Measurements from ENCODE around the gene XCL2. TPM values are rescaled to one million over a fixed set of nuclear protein-coding genes. Genes with fewer than 3 reads are reported as not detected.

The XCL2 gene
- total RNA-seq, 1 experiment from 2014 or later = not detected

DNA sequence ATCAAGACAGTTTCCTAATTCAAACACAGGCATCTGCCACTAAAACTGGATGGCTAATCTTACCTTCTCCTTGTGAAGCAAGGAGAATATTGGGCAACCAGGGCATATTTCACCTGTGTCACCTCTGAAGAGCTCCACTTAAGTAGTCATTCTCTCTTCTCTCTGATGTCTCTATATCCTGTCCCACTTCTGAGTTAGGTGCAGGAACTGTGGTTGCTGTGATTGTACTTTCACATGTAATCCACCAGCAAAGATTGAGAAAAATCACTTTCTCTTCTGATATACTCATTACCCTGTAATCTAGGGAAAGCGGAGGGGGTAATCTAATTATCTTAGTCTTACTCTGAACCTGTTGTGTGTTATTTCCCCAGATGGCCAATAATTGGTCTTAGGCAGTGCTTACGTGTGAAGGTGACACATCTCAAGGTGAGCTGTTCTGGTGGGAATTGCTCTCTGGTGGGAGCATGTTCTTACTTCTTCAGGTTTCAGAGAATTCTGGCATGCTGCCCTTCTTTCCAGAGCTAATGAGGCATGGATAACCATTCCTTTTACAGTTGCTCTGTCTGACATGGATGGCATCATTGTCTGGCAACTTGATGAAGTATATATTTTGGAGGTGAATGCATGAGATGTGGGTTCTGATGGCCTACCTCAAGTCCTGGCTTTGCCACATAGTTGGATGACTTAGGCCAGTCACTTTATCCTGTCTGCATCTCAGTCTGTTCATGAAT is 12.0 kb downstream of the XCL2 start:
- no peak overlapping the region for H3K4me3 ChIP-seq (ENCODE audit: low read depth, low read length)
- no peaks in the 10 kb centered on the region for H3K36me3 ChIP-seq (ENCODE audit: control insufficient read depth, insufficient read depth, low read length)
- TF ChIP-seq, protein P1, sequence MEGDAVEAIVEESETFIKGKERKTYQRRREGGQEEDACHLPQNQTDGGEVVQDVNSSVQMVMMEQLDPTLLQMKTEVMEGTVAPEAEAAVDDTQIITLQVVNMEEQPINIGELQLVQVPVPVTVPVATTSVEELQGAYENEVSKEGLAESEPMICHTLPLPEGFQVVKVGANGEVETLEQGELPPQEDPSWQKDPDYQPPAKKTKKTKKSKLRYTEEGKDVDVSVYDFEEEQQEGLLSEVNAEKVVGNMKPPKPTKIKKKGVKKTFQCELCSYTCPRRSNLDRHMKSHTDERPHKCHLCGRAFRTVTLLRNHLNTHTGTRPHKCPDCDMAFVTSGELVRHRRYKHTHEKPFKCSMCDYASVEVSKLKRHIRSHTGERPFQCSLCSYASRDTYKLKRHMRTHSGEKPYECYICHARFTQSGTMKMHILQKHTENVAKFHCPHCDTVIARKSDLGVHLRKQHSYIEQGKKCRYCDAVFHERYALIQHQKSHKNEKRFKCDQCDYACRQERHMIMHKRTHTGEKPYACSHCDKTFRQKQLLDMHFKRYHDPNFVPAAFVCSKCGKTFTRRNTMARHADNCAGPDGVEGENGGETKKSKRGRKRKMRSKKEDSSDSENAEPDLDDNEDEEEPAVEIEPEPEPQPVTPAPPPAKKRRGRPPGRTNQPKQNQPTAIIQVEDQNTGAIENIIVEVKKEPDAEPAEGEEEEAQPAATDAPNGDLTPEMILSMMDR (IDR thresholded peaks at IDR 0.05; ENCODE audit: insufficient read depth in 1 of 2, low read depth in 1 of 2, low read length in 1 of 2, severe bottlenecking in 1 of 2, unreplicated experiment in 1 of 2) = no peak
- ChIA-PET POLR2A (no interaction called here), CTCF (no interaction called here)
- no peak for DNase-seq
- H3K36me3 Mint-ChIP-seq (ENCODE audit: insufficient read depth, unreplicated experiment) = no peaks in the 10 kb centered on the region
- no peaks in the 10 kb centered on the region for H3K27me3 Mint-ChIP-seq (ENCODE audit: insufficient read depth, unreplicated experiment)
- no peaks in the 10 kb centered on the region for H3K4me1 Mint-ChIP-seq (ENCODE audit: low read depth, unreplicated experiment)
- H3K4me3 Mint-ChIP-seq (ENCODE audit: unreplicated experiment) = no peak overlapping the region
- no peaks in the 10 kb centered on the region for H3K9me3 ChIP-seq
- no TSS peak for BruUV-seq (replicated peaks)
- H3K9me3 Mint-ChIP-seq (ENCODE audit: unreplicated experiment) = no peaks in the 10 kb centered on the region
- H3K27me3 ChIP-seq (replicated peaks; ENCODE audit: control insufficient read depth, insufficient read depth, low read length) = no peaks in the 10 kb centered on the region
- intact Hi-C loops (cut with micrococcal nuclease; ENCODE audit: unreplicated experiment) = no loop called here
- H3K4me1 ChIP-seq = no peaks in the 10 kb centered on the region
- no peak overlapping the region for H3K27ac Mint-ChIP-seq (ENCODE audit: unreplicated experiment)

DNA sequence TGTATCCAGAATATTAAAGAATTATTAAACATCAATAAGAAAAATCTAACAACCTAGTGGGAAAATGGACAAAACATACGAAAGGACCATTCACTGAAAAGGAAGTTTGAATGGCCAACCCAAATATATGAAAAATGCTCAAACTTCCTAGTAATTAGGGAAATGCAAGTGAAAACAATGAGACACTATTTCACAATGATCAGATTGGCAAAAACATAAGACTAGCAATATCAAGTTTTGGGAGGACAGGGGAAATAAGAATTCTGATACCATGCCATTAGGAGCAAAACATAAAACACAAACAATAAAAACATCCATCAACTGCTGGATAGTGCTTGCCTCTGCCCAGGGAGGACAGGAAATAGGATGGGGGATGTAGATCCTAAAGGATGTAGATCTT is 14.3 kb downstream of the XCL2 start:
- Histone ChIP-seq H3K9me3 (no peaks in the 10 kb centered on the region), H3K4me3 (ENCODE audit: low read depth, low read length) (no peak overlapping the region), H3K36me3 (ENCODE audit: control insufficient read depth, insufficient read depth, low read length) (no peaks in the 10 kb centered on the region), H3K4me1 (no peaks in the 10 kb centered on the region), H3K27me3 (replicated peaks; ENCODE audit: control insufficient read depth, insufficient read depth, low read length) (no peaks in the 10 kb centered on the region)
- H3K4me3 Mint-ChIP-seq (ENCODE audit: unreplicated experiment) = no peak overlapping the region
- POLR2A ChIA-PET = no interaction called here
- peaks cover 2% of the 10 kb centered on the region for H3K9me3 Mint-ChIP-seq (ENCODE audit: unreplicated experiment)
- no peak overlapping the region for H3K27ac Mint-ChIP-seq (ENCODE audit: unreplicated experiment)
- no peaks in the 10 kb centered on the region for H3K36me3 Mint-ChIP-seq (ENCODE audit: insufficient read depth, unreplicated experiment)
- H3K4me1 Mint-ChIP-seq (ENCODE audit: low read depth, unreplicated experiment) = no peaks in the 10 kb centered on the region
- TF ChIP-seq, protein P1 (IDR thresholded peaks at IDR 0.05; ENCODE audit: insufficient read depth in 1 of 2, low read depth in 1 of 2, low read length in 1 of 2, severe bottlenecking in 1 of 2, unreplicated experiment in 1 of 2) = no peak
- CTCF ChIA-PET = no interaction called here
- BruUV-seq (replicated peaks) = no TSS peak
- DNase-seq = no peak
- no peaks in the 10 kb centered on the region for H3K27me3 Mint-ChIP-seq (ENCODE audit: insufficient read depth, unreplicated experiment)
- intact Hi-C loops (cut with micrococcal nuclease; ENCODE audit: unreplicated experiment) = no loop called here

DNA sequence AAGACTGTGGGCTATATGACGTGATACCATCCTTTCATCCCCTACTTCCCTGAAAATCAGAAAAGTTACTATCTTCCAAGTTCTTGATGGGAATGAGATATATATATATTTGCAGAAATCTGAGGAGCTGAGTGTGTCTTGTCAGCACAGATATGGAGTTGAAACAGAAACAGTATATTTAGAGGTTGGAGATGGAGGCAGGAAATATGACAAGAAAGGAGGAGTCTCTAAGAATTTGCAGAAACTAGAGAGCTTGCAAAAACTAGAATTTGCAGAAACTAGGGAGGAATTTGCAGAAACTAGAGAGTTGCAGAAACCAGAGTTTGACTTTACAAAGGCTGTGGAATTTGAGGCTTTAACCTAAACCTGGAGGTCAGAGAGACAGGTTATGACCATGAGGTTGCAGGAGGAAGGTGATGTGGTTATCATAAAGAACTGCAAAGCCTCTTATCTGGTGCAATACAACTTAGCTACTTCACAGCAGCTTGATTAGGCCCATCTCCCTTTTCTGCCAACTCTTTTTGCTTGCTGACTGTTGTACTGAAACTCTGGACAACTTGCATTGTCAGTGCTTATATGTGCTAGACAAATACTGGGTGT is 22.3 kb downstream of the XCL2 start:
- no peak overlapping the region for H3K4me3 Mint-ChIP-seq (ENCODE audit: unreplicated experiment)
- peaks cover 19% of the 10 kb centered on the region for H3K36me3 Mint-ChIP-seq (ENCODE audit: insufficient read depth, unreplicated experiment)
- peaks cover 23% of the 10 kb centered on the region for H3K9me3 Mint-ChIP-seq (ENCODE audit: unreplicated experiment)
- ChIA-PET POLR2A (no interaction called here), CTCF (no interaction called here)
- intact Hi-C loops (cut with micrococcal nuclease; ENCODE audit: unreplicated experiment) = no loop called here
- H3K27me3 Mint-ChIP-seq (ENCODE audit: insufficient read depth, unreplicated experiment) = no peaks in the 10 kb centered on the region
- peaks cover 21% of the 10 kb centered on the region for H3K4me1 Mint-ChIP-seq (ENCODE audit: low read depth, unreplicated experiment)
- H3K27me3 ChIP-seq (replicated peaks; ENCODE audit: control insufficient read depth, insufficient read depth, low read length) = no peaks in the 10 kb centered on the region
- BruUV-seq (replicated peaks) = no TSS peak
- TF ChIP-seq, protein P1 (IDR thresholded peaks at IDR 0.05; ENCODE audit: insufficient read depth in 1 of 2, low read depth in 1 of 2, low read length in 1 of 2, severe bottlenecking in 1 of 2, unreplicated experiment in 1 of 2) = no peak
- 0 out of 2 replicates have a peak, but pooled peaks cover 6% of the 10 kb centered on the region for H3K9me3 ChIP-seq
- DNase-seq = no peak
- H3K27ac Mint-ChIP-seq (ENCODE audit: unreplicated experiment) = no peak overlapping the region
- H3K4me3 ChIP-seq (ENCODE audit: low read depth, low read length) = no peak overlapping the region
- H3K4me1 ChIP-seq = no peaks in the 10 kb centered on the region
- H3K36me3 ChIP-seq (ENCODE audit: control insufficient read depth, insufficient read depth, low read length) = no peaks in the 10 kb centered on the region
